OCI-LY7 (cell line): ENCODE measurements around the gene AK4. TPM values are rescaled to one million over a fixed set of nuclear protein-coding genes. Genes with fewer than 3 reads are reported as not detected.
A peak's percentile ranks its signal among the peaks of the same experiment; 100 is the strongest.

ENCODE experiments used
- BruUV-seq: library from RNA; stranded (reverse); fragments of 400-500 nt; replicated peaks from 2 replicates; lab custom pipeline; 2021; lab: Mats Ljungman, UMichigan
- CTCF ChIA-PET: fragments of 300-600 bp; sonication (Branson Sonifier 250); formaldehyde crosslinking; loops from one replicate; lab custom pipeline; 2022; ENCODE audit warnings: antibody characterized with exemption; ENCODE audit not compliant: unreplicated experiment; lab: Charles Lee
- POLR2A ChIA-PET: fragments of 300-600 bp; sonication (Branson Sonifier 250); formaldehyde crosslinking; loops from one replicate; lab custom pipeline; 2022; ENCODE audit warnings: antibody characterized with exemption; lab: Charles Lee
- DNase-seq: peaks from one replicate; pipeline ENCODE4 v3.0.0-alpha.2; 2015; ENCODE audit warnings: low spot score
- H2AFZ ChIP-seq: fragments of 200-600 bp; sonication (generic), shearing (Covaris generic); 2 replicates; pipeline ENCODE4 v1.6.1; 2014; ENCODE audit warnings: mild to moderate bottlenecking, antibody characterized with exemption, low read length, moderate library complexity
- H3K27ac ChIP-seq: fragments of 200-600 bp; sonication (generic); 2 replicates; pipeline ENCODE4 v1.5.1; 2014; ENCODE audit warnings: mixed run types, low read depth, mild to moderate bottlenecking, moderate library complexity, low read length, inconsistent platforms; ENCODE audit not compliant: poor library complexity, severe bottlenecking
- H3K36me3 ChIP-seq: fragments of 200-600 bp; sonication (generic); 2 replicates; pipeline ENCODE4 v1.6.1; 2014; ENCODE audit warnings: mild to moderate bottlenecking, antibody characterized with exemption, low read length, moderate library complexity, mixed read lengths; ENCODE audit not compliant: insufficient read depth
- H3K4me1 ChIP-seq: fragments of 200-600 bp; sonication (generic); 2 replicates; pipeline ENCODE4 v1.5.1; 2014; ENCODE audit warnings: mild to moderate bottlenecking, low read length; ENCODE audit not compliant: insufficient read depth, poor library complexity, severe bottlenecking
- H3K4me2 ChIP-seq: fragments of 200-600 bp; sonication (generic); 2 replicates; pipeline ENCODE4 v1.6.1; 2014; ENCODE audit warnings: mild to moderate bottlenecking, low read length
- H3K4me3 ChIP-seq: fragments of 200-600 bp; sonication (generic); 2 replicates; pipeline ENCODE4 v1.5.1; 2014; ENCODE audit warnings: mild to moderate bottlenecking, low read depth, low read length; ENCODE audit not compliant: poor library complexity, severe bottlenecking
- H3K79me2 ChIP-seq: fragments of 200-600 bp; sonication (generic); 2 replicates; pipeline ENCODE4 v1.6.1; 2016; ENCODE audit warnings: low read depth, mild to moderate bottlenecking, low read length, moderate library complexity, mixed read lengths; ENCODE audit not compliant: insufficient read depth
- H3K9me2 ChIP-seq: fragments of 200-600 bp; sonication (generic); 2 replicates; pipeline ENCODE4 v1.6.1; 2016; ENCODE audit warnings: mild to moderate bottlenecking, low read length, mixed read lengths; ENCODE audit not compliant: insufficient read depth
- H3K9me3 ChIP-seq: fragments of 200-600 bp; sonication (generic); 2 replicates; pipeline ENCODE4 v1.6.1; 2014; ENCODE audit warnings: mild to moderate bottlenecking, mixed run types, low read length, mixed read lengths
- H4K20me1 ChIP-seq: fragments of 200-600 bp; sonication (generic); 2 replicates; pipeline ENCODE4 v1.6.1; 2014; ENCODE audit warnings: mild to moderate bottlenecking, antibody characterized with exemption, low read length, moderate library complexity, mixed read lengths; ENCODE audit not compliant: insufficient read depth
- CTCF ChIP-seq: fragments of 200-600 bp; sonication (generic); conservative IDR thresholded peaks from 2 replicates; pipeline ENCODE4 v1.5.1; 2014; ENCODE audit warnings: mild to moderate bottlenecking, antibody characterized with exemption, low read length, moderate library complexity, mixed read lengths
- EZH2phosphoT487 ChIP-seq: fragments of 200-600 bp; sonication (generic); IDR thresholded peaks from 2 replicates; pipeline ENCODE4 v1.6.1; 2018; ENCODE audit warnings: low read depth, borderline replicate concordance, mild to moderate bottlenecking, mixed run types, antibody characterized with exemption, low read length, moderate library complexity, mixed read lengths
- intact Hi-C: fragments of 100-400 bp; cut with micrococcal nuclease; formaldehyde crosslinking; loops from one replicate; pipeline ENCODE4 v1.10.0; 2022; ENCODE audit not compliant: unreplicated experiment
- total RNA-seq, 2 experiments: library from RNA; depleted of rRNA in 1 of 2; stranded (reverse); fragments of >200 nt in 1 of 2; shearing (Covaris generic) in 1 of 2; gene quantifications; 2 replicates each; pipeline ENCODE4 v1.2.3, GENCODE V29; 2014 to 2022

The AK4 gene
- total RNA-seq, 2 experiments from 2014 or later = 0.16 to 1.4 TPM

- ChIA-PET CTCF (interaction anchor here (0.8 kb wide), 1 partner anchor 100 kb away, joined by 3 read pairs; no protein-coding TSS in a partner anchor), POLR2A (interaction anchor here (0.9 to 1.1 kb wide), 4 partner anchors 19 to 164 kb away, joined by 3 to 5 read pairs (median 4); no protein-coding TSS in a partner anchor)
- Histone ChIP-seq H3K4me1 (peaks cover 26% of the 10 kb centered on the region), H3K9me3 (no peaks in the 10 kb centered on the region), H4K20me1 (no peaks in the 10 kb centered on the region; the same call in 1 of the 2 replicates), H3K79me2 (0 out of 2 replicates have a peak, but pooled peaks cover 5% of the 10 kb centered on the region), H3K4me2 (peak overlapping the region; percentile 86), H3K4me3 (peak overlapping the region; percentile 86), H3K27ac (no peak overlapping the region), H2AFZ (peak overlapping the region; percentile 75), H3K36me3 (no peaks in the 10 kb centered on the region), H3K9me2 (no peaks in the 10 kb centered on the region)
- BruUV-seq = no TSS peak
- no peak for TF ChIP-seq EZH2phosphoT487
- TF ChIP-seq CTCF = no peak
- intact Hi-C loops = loop anchor here (2.0 kb wide), 1 partner anchor 26 kb away; no protein-coding TSS in a partner anchor
- no peak for DNase-seq
Measured at GRCh38 chr1:65255035-65255655, 107.1 kb downstream of the AK4 start.

GRCh38 chr1:65255656-65256050 is 107.7 kb downstream of the AK4 start:
- Histone ChIP-seq H3K4me1 (peaks cover 26% of the 10 kb centered on the region), H3K4me3 (peak overlapping the region; percentile 86), H4K20me1 (no peaks in the 10 kb centered on the region; the same call in 1 of the 2 replicates), H3K9me2 (no peaks in the 10 kb centered on the region), H2AFZ (no peak overlapping the region; the same call in 1 of the 2 replicates), H3K36me3 (no peaks in the 10 kb centered on the region), H3K27ac (no peak overlapping the region), H3K79me2 (0 out of 2 replicates have a peak, but pooled peaks cover 5% of the 10 kb centered on the region), H3K9me3 (no peaks in the 10 kb centered on the region), H3K4me2 (peak overlapping the region; percentile 86)
- no peak for DNase-seq
- BruUV-seq = no TSS peak
- intact Hi-C loops = loop anchor here (2.0 kb wide), 1 partner anchor 25 kb away; no protein-coding TSS in a partner anchor
- ChIA-PET POLR2A (interaction anchor here (1.0 to 1.3 kb wide), 3 partner anchors 13 to 190 kb away, joined by 3 to 6 read pairs (median 4); partner anchors contain the start of genes LEPR and LEPROT), CTCF (no interaction called here)
- TF ChIP-seq CTCF (no peak), EZH2phosphoT487 (no peak)
